IPS-11a (cell line): ENCODE measurements around the gene KRT80.

ENCODE experiments used
- H3K4me3 ChIP-seq: one replicate; pipeline ENCODE4 v1.5.1; 2013; ENCODE audit warnings: low read depth, low read length, control low read depth

The KRT80 gene

DNA sequence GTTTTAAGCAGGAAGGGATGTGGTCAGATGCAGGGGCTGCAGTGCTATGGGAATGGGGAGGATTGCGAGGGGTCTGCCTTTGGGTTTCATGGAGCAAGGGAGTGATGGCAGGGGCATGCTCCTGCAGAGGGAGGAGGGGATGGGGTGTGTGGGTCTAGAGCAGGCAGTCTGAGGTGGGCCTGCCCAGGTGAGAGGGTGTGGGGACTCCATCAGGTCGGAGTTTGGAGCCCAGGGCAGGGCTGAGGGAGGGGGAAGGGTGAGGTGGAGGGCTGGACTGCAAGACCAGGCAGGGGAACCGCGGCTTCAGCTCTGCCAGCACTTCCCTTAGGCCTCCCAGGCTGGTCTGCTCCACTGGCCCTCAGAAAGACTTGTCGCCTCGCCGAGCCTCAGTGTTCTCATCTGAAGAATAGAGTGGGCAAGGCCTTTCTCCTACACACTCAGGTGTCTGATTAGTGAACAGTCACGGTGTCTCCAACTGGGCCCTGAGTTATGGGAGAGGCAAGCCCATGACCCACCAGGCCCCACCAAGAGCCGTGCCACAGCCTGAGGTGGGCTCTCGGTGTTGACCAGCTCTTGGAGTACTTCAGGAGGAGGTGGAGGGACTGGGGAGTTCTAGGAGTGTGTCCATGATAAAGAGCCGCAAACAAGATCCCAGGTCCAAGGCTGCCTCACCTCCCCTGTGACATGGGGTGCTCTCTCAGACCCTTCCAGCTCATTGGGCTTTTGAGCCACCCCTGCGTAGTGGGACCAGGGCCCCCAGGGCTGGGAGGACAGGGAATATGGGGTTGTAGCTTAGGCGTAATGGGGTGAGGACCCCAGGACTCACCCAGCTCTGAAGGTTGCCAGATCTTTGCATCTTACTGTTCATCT, 20.1 kb upstream of the KRT80 start:
- no peak overlapping the region for H3K4me3 ChIP-seq

DNA sequence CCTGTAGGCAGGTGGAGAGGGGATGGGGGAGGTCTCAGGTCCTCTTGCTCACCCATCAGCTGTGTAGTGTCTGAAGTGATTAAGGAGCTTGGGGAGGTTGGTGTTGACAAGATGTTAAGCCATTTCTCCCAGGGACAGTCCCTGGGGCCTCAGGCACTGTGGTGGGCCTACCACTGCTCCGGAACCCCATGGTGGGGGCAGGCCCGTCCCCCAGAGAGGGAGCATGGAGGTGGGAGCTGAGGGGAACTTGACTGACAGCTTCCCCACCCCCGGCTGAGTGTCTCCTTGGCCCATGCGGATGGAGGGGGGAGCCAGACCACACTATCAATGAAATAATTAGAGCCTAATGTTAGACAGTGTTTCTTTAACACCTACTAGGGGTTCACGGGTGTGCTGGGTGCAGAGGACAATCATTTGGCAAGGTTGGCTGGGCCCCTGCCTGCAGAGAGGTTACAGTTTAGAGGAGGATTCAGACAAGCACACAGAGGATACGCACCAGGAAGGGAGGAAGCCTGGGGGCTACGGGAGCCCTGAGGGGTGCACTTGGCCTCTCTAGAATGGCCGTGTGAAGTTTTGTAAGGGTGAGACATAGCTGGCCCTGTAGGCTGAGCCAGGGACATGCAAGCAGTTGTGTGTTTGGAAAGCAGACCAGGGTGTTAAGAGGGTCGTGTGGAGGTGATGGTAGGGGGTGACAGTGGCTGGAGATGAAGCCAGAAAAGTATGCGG, 19.3 kb upstream of the KRT80 start:
- no peak overlapping the region for H3K4me3 ChIP-seq

- H3K4me3 ChIP-seq, result no peak overlapping the region
These were observed 18.5 kb upstream of the KRT80 start for GRCh38 chr12:52210186-52210924.

DNA sequence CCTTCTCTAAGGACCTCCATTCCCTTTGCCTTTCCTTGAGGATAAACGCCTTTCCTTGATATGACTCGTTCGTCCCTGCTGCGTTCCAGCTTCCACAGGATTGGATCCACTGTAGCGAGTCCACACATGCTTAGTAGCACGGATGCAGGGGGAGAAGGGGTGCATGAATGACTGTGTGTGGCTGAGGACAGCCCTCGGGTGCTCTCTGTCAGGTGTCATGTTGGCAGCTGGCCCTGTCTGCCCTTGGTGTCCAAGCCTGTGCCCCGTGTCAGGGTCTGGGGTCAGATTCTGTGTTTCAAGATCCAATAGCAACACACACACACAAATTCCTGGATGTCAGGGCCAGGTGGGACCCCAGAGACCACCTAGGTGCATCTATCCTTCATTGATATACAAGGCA, 17.5 kb upstream of the KRT80 start:
- H3K4me3 ChIP-seq, result no peak overlapping the region

DNA sequence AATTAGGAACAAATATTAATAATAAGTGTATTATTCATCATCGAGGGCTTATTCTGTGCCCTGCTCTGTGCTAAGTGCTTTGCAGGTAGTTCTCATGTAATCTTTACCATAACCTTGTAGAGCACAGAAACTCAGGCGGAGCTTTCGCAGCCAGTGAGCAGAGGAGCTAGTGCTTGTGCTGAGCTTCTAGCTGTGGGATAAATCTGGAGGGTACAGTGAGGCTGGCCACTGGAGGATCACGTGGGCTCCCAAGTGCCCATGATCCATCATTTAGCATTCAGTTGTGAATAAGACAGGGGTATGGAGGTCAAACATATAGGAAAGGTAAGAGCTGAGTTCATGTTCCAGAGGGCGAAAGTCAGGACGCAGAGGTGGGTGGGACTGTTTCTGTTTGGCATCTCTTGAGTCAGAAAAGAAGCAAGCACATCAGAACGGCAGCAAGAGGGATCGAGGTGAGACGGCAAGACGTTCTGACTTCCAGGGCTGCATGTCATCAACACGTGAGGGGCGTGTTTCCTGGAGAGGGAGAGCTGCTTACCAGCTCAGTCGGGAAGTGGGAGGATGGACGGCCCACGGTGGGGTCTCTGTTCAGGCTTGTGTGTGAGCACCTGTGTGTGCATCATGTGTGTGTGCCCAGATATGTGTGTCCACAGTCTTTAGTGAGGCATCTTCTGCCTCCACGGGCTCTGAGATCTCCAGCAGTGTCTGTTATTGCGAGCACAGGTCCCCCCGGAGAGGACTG, 16.8 kb upstream of the KRT80 start:
- H3K4me3 ChIP-seq, result no peak overlapping the region

- H3K4me3 ChIP-seq, result no peak overlapping the region
These were observed 16.1 kb upstream of the KRT80 start for GRCh38 chr12:52207895-52208294.

DNA sequence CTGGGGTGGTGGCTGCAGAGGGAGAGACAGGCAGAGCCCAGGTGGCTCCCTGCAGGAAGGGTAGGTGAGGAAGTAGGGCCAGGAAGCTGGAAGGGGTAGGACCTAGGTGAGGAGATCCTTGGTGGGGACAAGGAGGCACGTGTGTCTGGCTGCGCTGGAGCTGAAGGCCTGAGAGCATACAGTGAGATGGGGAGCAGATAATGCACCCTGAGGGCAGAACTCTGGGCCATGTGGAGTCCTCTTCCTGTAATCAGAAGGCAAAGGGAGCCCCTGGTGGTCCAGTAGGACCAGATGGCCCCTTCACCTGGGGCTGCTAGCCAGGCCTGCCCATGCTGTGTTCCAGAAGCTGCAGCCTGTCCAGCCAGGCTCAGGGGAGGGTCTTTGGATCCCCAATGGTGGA, 15.3 kb upstream of the KRT80 start:
- H3K4me3 ChIP-seq, result no peak overlapping the region

- H3K4me3 ChIP-seq, result no peak overlapping the region
These were observed 14.7 kb upstream of the KRT80 start for GRCh38 chr12:52206304-52207040.

DNA sequence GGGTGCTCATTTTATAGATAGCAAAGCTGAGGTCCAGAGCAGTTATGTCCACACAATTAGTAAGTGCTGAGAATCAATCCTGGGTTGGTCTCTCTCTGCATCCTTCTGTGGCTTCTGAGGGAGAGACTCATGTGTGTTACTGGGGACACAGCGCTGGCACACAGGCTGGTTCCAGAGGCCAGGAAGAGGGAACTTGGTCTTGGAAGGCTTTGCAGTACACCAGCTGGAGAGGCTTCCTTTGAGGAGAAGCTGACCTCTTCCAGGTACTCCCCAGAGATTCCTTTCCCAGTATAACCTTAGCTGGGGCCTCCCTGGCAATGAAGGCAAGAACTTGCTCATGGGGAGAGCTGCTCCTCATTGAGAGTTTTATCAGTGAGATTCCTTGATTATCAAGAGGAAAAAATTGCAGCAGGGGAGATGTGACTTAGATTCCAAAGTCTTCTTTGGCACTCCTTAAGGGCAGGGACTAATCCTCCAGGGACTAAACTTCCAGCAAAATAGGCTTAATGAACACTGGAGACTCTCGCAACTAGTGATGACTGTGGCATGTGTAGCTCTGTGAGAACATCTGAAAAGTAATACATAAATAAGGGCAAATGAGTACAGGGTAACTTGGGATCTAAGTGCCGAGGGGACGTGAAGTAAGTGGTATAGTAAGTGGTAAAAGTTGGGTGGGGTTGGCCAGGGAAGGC, 13.9 kb upstream of the KRT80 start:
- H3K4me3 ChIP-seq, result no peak overlapping the region

- H3K4me3 ChIP-seq, result no peak overlapping the region
These were observed 13.2 kb upstream of the KRT80 start for GRCh38 chr12:52204931-52205505.

- H3K4me3 ChIP-seq, result no peak overlapping the region
These were observed 12.5 kb upstream of the KRT80 start for GRCh38 chr12:52204095-52204930.

- H3K4me3 ChIP-seq, result no peak overlapping the region
These were observed 11.5 kb upstream of the KRT80 start for GRCh38 chr12:52203079-52203921.

DNA sequence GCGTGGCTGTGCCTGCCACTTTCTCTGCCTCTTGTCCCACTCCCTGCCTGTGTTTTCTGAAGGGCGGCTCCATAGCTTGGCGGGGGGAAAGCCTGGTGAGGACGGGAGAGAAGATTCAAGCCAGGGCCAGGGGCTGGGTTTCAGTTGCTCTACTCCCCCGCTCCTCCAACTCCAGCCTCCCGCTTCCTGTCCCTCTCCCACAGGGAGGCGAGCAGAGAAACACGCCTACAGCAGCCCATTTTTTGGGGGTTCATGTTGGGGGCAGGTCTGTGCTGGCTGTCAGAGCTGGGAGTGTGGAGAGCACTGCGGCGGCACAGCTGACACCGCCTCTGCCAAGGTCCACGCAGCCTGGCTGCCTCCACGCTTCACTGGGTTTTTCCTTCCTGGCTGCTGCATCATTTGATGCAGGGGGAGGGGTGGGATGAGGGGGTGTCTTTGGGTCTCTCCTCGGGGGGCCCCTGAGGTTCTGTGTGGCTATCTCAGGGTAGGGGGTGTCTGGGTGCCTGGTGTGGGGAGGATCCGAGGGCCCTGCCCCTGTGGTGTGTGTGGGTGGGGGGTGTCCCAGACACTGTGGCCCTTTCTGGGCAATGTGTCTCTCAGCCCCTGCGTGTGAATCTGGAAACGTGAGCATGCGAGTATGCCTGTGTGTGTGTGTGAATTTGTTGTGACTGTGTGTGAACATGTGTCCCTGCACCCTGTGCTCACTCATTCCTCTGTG, 10.7 kb upstream of the KRT80 start:
- H3K4me3 ChIP-seq, result no peak overlapping the region

DNA sequence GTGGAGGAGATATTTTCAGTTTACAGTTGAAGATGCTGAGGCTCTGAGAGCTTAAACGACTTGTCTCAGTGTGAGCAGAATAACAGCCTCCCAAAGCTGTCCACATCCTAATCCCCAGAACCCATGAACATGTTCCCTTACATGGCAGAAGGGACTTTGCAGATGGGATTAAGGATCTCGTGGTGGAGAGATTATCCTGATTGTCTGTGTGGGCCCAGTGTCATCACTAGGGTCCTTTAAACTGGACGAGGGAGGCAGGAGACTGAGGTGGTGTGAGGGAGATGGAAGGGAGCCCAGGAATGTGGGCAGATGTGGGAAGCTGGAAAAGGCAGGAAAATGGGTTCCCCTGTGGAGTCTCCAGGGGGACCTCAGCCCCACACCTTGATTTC, 9.6 kb upstream of the KRT80 start:
- no peak overlapping the region for H3K4me3 ChIP-seq

DNA sequence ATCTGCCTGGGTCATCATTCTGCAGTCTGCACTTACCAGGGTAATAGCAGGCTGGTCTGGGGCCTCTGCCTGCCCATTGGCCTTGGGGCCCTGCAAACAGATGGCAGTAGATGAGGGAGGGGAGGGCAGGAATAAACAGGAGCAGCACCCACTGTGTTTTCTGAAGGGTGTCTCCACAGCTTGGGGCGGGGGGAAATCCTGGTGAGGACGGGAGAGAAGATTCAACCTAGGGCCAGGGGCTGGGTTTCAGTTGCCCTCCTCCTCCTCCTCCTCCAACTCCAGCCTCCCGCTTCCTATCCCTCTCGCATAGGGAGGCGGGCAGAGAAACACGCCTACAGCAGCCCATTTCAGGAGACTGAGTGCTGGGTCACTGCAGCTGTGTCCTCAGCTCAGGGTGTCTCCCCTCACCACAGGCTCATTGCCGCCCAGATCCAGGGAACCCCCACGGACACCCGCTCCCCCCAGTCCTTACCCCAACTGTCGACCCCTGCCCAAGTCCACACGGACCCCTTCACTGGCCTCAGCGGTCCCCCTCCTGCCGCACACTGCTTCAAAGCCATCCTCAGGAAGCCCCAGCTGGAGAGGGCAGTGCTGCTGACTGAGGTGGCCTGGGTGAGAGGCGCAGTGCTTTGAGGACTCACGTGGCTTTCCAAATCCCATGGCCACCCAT, 9.1 kb upstream of the KRT80 start:
- no peak overlapping the region for H3K4me3 ChIP-seq

GRCh38 chr12:52200086-52200780, 8.4 kb upstream of the KRT80 start:
- no peak overlapping the region for H3K4me3 ChIP-seq
